ENCODE results near the gene CDH6.

The CDH6 gene

GRCh38 chr5:31193591-31194467 lies at the start of gene CDH6:
Gene CDH6, plus strand, starts transcription at chr5:31193686. Its CDS starts 73,788 bp downstream, at chr5:31267474.
- DNase-seq = no peak

GRCh38 chr5:31144364-31144763 lies 49.1 kb upstream of the CDH6 start:
- no peak for DNase-seq

- DNase-seq = no peak
These were observed 44.5 kb upstream of the CDH6 start for GRCh38 chr5:31148959-31149475.

GRCh38 chr5:31153521-31153920 lies 40.0 kb upstream of the CDH6 start:
- no peak for DNase-seq

DNA sequence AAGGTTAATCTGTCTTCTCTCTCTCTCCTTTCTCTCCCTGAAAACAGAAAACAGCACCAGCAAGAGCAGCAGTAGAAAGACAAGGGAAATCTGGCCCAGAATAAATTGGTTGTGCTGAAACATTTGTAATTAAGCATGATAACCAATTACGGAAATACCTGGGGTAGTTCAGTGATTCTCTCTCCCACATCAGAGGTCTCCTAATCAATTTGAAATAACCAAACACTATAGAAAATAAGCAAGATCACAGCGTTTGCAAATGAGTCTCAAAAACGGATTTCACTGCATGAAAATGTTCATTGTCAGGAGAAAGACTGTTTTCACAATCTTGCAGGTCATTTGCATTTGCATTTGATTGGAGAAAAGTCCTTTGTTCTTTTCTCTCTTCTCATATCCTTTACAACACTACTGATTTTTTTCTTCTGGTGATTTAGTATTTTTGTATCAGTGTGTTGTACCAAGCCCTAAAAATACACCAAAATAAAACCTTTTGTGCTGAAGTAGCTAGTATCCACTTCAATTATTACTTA lies 36.8 kb upstream of the CDH6 start:
- no peak for DNase-seq

DNA sequence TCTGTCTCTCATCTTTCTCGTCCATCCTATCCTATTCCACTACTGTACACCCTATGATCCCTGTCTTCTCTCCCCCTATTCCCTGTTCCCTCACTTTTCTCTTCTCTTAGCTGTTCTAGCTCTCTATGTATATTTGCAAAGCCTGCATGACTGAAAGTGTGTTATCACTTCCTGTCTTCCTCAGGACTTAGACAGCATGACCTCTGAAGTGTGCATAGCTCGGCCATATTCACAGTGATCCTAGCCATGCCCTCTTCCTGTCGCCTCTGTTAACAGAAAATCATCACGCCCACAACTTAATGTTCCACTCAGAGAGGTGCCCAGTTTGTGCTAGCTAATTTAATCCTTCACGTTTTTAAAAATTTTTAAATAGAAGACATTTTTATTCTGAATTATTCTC lies 35.8 kb upstream of the CDH6 start:
- no peak for DNase-seq

DNA sequence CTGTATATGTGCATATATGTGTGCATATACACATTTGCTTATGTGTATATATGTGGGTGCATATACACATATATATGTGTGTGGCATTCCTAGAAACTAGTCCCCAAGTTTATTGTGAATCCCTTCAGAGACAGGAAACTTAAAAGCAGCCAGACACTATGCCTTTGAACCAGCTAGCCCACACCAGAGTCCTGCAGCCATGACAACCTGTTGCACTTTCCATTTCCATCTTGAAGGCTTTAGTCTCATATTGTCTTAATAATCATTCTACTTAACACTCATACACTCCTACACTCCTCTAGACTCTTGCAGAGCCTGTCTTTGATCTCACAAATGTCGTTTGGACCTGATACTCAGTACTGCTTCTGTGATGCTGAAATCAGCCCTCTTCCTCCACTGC lies 34.8 kb upstream of the CDH6 start:
- DNase-seq = no peak

- no peak for DNase-seq
These were observed 31.7 kb upstream of the CDH6 start for GRCh38 chr5:31161781-31162181.

DNA sequence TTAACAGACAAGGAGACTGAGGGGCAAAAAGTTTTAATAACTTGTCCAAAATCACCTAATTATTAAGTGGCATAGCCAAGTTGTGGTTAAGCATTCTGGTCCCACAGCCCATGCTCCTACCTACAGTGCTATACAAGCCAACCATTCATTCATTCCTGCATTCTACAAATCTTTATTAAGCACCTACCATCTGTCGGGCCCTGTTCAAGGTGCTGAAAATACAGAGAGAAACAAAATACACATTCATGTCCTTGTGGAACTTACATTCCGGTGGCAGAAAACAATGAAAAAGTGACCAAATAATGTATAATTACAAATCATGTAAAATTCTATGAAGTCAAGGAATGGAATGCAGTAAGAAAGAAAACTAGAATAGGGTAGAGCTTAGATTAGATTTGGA lies 27.8 kb upstream of the CDH6 start:
- DNase-seq = no peak

DNA sequence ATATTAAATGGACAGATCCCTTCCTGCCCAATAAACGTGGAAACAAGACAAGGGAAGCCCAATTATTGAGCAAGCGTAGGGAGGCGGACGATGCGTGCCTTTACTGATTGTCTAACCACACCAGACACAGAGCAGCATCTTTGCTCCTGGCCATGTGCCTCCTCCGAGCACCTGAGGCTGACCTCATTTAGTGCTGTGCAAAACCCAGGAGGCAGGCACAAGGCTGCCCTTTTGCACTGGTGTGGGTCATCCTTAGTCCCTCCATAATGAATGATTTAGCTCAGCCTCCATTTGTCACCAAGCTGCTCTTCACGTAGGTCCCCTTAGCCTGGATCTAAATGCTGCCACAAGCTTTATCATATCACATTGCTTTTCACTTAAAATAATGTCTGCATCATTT lies 24.1 kb upstream of the CDH6 start:
- DNase-seq = no peak

DNA sequence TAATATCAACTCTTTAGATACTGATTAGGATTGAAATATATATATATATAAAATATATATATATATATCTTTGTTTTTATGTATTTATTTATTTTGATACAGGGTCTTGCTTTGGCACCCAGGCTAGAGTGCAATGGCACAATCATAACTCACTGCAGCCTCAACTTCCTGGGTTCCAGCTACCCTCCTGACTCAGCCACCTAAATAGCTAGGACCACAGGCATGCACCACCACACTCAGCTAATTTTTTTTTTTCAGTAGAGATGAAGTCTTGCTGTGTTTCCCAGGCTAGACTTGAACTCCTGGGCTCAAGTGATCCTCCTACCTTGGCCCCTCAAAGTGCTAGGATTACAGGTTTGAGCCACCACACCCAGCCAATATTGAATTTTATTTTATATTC lies 20.6 kb upstream of the CDH6 start:
- DNase-seq = no peak

DNA sequence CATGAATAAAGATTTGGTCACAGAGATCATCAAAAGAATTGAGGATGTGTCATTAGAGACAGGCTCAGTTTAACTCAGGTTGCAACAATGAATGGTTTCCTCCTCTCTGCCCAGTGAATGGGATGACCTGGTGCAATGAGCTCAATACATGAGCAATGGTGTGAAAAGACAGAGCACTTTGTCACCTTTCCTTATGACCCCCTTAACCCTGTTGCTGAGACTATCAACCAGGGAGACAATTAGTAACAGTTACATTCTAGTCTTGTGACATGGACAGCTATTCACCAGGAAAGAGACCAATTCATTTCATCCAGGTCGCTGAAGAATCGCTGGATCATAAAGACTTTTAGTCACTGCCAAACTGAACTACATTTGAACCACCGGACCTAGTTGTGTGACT lies 19.9 kb upstream of the CDH6 start:
- DNase-seq = no peak

DNA sequence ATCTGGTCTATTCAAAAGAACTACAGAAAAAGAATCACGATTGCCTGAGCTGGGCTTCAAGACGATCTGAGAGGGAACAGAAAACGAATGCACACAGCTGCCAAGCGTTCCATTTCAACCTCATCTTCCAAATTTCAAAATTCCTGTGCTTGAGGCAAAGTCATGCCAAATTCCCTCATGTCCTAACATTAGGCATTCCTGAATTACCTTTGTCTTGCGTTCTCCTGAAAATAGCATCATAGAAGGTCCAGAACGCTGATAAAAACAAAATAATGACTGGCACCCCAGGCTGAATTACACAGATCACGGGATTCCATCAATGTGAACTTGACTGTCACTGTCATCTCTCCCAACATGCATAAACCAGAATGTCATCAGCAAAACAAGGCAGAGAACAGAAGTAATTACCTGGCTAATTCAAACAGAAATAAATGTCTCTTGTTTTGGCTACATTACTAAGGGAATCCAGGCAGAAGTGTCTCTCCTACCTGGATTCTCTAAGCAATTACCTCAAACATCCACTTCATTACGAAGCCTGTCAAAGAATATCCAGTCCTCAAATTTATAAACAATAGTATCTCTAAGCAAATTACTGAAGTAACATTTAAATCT lies 12.0 kb upstream of the CDH6 start:
- no peak for DNase-seq

- no peak for DNase-seq
These were observed 11.3 kb upstream of the CDH6 start for GRCh38 chr5:31182136-31182535.

- DNase-seq = no peak
These were observed 7.5 kb upstream of the CDH6 start for GRCh38 chr5:31185951-31186350.

DNA sequence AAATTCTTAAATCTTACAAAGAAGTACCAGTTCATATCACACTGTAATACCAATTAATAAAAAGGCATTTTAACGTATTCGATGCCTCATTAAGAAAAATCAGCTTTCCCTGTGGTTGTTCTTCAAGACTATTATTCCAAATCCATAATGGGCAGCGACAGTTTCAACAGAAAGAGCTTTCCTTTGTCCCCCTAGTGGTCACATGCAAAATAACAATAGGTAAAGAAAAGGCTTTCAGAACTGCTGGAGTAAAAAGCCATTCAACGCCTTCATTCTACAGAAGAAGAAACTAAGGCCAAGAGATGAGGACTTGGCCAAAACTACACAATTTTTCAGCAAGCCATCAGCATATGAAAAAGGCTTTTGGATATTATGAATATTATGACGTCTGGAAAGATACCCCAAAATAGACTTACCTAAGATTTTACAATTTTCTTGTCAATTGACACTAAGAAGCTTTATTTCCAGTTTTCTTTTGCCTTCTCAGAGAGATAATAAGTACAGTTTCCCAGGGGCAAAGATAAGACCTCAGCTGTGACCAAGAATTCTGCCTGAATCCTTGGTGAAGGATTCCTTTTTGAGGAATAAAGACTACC lies 6.7 kb upstream of the CDH6 start:
- DNase-seq = peak in 1 of 2 donors; percentile 6

DNA sequence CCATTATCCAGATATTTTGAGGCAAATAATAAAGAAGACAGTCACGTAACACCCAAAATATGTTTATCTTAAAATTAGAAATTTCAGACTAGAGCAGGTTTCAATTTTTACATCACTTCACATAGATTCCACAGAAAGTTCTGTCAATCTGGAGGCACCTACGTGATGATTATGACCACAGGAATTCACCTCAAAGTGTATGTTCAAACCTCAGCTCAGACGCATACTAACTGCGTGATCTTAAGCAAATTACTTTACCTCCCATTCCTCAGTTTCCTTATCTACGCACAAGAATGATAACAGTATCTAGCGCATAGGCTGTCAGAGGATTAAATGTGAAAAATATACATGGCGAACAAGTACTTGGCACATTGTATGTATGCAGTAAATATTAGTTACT lies 5.9 kb upstream of the CDH6 start:
- no peak for DNase-seq

- no peak for DNase-seq
These were observed 1.0 kb upstream of the CDH6 start for GRCh38 chr5:31192442-31192841.

DNA sequence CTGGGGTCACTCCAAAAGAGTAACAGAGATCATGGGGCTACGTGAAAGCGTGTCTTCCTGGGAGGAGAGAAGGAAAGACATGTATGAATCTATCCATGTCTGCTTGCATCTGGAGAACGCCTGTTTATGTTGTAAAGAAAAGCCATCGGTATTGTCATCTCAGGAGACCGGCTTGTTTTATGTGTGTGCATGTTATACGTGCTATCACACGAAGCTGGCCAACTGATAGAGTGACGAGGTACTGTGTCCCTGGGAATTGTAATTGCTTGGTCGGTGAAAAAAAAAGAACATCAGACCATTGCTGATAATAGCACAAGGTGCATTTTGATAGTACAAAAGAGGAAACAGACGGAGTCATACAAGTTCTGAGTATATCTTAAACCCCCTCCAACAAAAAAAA lies 370 bp upstream of the CDH6 start:
- no peak for DNase-seq

- no peak for DNase-seq
These were observed 955 bp downstream of the CDH6 start for GRCh38 chr5:31194468-31194813.

GRCh38 chr5:31194892-31195555 lies 1.5 kb downstream of the CDH6 start:
- DNase-seq = no peak

- no peak for DNase-seq
These were observed 2.8 kb downstream of the CDH6 start for GRCh38 chr5:31196309-31196708.

DNA sequence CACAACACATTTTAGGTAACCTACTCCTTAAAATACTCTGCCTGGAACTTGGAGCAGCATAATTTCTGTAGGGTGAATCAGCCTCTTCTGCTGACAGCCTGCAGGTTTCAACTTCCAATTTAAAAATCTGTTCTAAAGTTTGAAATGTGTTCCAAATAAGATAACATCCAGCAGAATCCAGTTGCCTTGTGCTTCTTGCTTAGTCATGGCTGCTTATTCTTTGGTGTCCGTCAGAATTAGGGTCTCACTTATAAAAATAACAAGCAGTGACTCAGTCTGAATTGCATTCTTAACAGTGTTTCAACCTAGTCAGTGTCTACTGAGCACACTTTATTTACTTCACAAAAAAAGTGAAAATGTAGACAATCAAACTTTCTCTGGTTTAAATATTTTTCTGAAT lies 3.7 kb downstream of the CDH6 start:
- no peak for DNase-seq
